ENCODE data around the gene C10orf120. TPM values are rescaled to one million over a fixed set of nuclear protein-coding genes. Genes with fewer than 3 reads are reported as not detected.

C10orf120 gene
- total RNA-seq, 2 donors from 2014 or later, result not detected

DNA sequence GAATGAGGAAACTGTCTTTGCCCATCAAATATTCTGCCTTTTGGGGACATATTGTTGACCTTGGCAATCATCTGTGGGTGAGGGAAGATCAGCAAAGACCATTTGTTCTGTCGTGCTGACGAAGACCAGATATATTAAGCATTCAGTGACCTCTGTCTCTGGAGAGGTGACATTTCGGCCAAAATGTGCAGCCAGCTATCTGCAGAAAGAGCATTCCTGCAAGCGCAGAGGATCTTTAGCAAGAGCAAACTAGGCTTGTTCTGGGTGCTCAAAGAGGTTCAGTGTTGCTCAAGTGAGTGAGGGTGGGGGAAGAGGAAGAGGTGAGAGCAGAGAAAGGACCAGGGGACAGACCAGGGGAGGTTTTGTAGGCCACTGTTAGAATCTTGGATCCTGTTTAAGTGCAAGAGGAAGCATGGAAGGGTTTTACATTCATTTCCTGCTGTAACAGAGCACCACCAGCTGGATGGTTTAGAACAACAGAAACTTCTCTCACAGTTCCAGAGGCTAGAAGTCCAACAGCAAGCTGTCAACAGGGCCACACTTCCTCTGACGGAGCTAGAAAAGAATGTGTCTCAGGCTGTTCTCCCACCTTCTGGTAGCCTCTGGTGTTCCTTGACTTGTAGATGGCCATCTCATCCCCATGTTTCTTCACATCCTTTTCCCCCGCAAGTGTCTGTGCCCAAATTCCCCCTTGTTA is 11.2 kb downstream of the C10orf120 start:
- Histone ChIP-seq H3K27me3 (no peaks in the 10 kb centered on the region), H3K4me3 (no peak overlapping the region), H3K27ac (peak overlapping the region; percentile 57 to 82 (median 73)), H3K4me1 (peaks cover 20% of the 10 kb centered on the region), H3K36me3 (replicated peaks in 1 of 2; ENCODE audit: insufficient read depth in 1 of 2, low read depth in 2 of 2) (no peaks in the 10 kb centered on the region), H3K9me3 (no peaks in the 10 kb centered on the region)
- WGBS, 2 donors, result 74 to 79% methylated on average over 6 of the region's 6 CpGs
- ATAC-seq (peak; percentile 67), DNase-seq (peak; percentile 27 to 68 (median 52))
- intact Hi-C loops (cut with DNase I), result no loop called here
- no peak for TF ChIP-seq POLR2A (IDR thresholded peaks at IDR 0.05)
- TF ChIP-seq, protein P1, sequence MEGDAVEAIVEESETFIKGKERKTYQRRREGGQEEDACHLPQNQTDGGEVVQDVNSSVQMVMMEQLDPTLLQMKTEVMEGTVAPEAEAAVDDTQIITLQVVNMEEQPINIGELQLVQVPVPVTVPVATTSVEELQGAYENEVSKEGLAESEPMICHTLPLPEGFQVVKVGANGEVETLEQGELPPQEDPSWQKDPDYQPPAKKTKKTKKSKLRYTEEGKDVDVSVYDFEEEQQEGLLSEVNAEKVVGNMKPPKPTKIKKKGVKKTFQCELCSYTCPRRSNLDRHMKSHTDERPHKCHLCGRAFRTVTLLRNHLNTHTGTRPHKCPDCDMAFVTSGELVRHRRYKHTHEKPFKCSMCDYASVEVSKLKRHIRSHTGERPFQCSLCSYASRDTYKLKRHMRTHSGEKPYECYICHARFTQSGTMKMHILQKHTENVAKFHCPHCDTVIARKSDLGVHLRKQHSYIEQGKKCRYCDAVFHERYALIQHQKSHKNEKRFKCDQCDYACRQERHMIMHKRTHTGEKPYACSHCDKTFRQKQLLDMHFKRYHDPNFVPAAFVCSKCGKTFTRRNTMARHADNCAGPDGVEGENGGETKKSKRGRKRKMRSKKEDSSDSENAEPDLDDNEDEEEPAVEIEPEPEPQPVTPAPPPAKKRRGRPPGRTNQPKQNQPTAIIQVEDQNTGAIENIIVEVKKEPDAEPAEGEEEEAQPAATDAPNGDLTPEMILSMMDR (IDR thresholded peaks at IDR 0.05), result peak in 4 of 7 experiments; percentile 14 to 32 (median 26)

GRCh38 chr10:122682522-122682921 is 17.1 kb downstream of the C10orf120 start:
- Histone ChIP-seq H3K4me3 (no peak overlapping the region), H3K9me3 (no peaks in the 10 kb centered on the region), H3K27ac (no peak overlapping the region), H3K27me3 (no peaks in the 10 kb centered on the region), H3K4me1 (no peaks in the 10 kb centered on the region), H3K36me3 (replicated peaks in 1 of 2; ENCODE audit: insufficient read depth in 1 of 2, low read depth in 2 of 2) (no peaks in the 10 kb centered on the region)
- no peak for TF ChIP-seq POLR2A (IDR thresholded peaks at IDR 0.05)
- TF ChIP-seq, protein P1 (IDR thresholded peaks at IDR 0.05), result no peak
- intact Hi-C loops (cut with DNase I), result no loop called here
- WGBS, 2 donors, result 60% methylated on average over 4 to 5 of the region's 5 CpGs
- ATAC-seq (no peak), DNase-seq (no peak)

- DNase-seq (no peak), ATAC-seq (no peak)
- H3K4me1 ChIP-seq, result no peaks in the 10 kb centered on the region
- intact Hi-C loops (cut with DNase I), result no loop called here
- TF ChIP-seq, protein P1 (IDR thresholded peaks at IDR 0.05), result no peak
- TF ChIP-seq POLR2A (IDR thresholded peaks at IDR 0.05), result no peak
- no peaks in the 10 kb centered on the region for H3K27me3 ChIP-seq
- H3K9me3 ChIP-seq, result no peaks in the 10 kb centered on the region
- no peak overlapping the region for H3K4me3 ChIP-seq
- no peak overlapping the region for H3K27ac ChIP-seq
- no peaks in the 10 kb centered on the region for H3K36me3 ChIP-seq (replicated peaks in 1 of 2; ENCODE audit: insufficient read depth in 1 of 2, low read depth in 2 of 2)
Measured at GRCh38 chr10:122678266-122678665, 21.4 kb downstream of the C10orf120 start.

DNA sequence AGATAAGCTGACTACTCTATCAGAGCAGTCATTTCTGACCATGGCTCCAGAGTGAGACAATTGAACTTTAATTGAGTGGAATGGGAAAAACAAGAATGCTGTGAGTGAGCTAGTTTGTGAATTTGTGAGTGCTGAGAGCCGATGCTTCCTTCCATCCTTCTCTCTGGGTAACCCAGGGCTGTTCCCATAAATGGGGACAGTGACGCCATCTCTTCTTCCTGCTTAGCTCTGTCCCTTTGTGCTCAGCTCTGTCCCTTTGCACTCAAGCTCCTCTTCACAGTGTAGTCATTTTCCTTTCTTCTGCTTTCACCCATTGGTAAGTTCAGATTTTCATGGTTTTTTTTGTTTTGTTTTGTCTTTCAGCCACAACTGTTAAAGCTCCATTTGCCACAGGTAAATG is 24.4 kb downstream of the C10orf120 start:
- intact Hi-C loops (cut with DNase I), result no loop called here
- H3K36me3 ChIP-seq (replicated peaks in 1 of 2; ENCODE audit: insufficient read depth in 1 of 2, low read depth in 2 of 2), result no peaks in the 10 kb centered on the region
- H3K27ac ChIP-seq, result no peak overlapping the region
- H3K9me3 ChIP-seq, result no peaks in the 10 kb centered on the region
- no peak overlapping the region for H3K4me3 ChIP-seq
- no peak for DNase-seq
- TF ChIP-seq POLR2A (IDR thresholded peaks at IDR 0.05), result no peak
- TF ChIP-seq, protein P1 (IDR thresholded peaks at IDR 0.05), result no peak
- 77 to 81% methylated on average over 2 of the region's 2 CpGs for WGBS, 2 donors
- ATAC-seq, result no peak
- H3K4me1 ChIP-seq, result no peaks in the 10 kb centered on the region
- no peaks in the 10 kb centered on the region for H3K27me3 ChIP-seq

DNA sequence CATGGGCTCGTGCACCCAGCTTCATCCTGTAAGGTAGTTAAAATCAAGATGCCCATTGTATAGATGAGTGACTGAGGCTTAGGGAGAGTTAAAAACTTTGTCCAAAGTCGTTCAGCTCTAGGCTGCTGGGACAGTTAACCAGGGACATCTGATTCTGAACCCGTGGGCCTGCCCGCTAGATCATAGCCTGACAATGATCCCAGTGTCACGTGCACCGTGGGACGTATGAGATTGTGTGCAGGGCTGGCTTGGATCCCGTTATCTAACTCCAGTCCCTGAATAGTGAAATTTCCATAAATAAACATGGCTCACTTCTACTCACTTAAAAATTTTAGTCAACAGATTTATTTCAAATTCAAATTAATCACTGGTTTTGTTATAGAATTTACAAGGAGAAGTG is 24.9 kb downstream of the C10orf120 start:
- intact Hi-C loops (cut with DNase I), result no loop called here
- Histone ChIP-seq H3K4me1 (no peaks in the 10 kb centered on the region), H3K4me3 (no peak overlapping the region), H3K36me3 (replicated peaks in 1 of 2; ENCODE audit: insufficient read depth in 1 of 2, low read depth in 2 of 2) (no peaks in the 10 kb centered on the region), H3K27me3 (no peaks in the 10 kb centered on the region), H3K9me3 (no peaks in the 10 kb centered on the region), H3K27ac (no peak overlapping the region)
- TF ChIP-seq POLR2A (IDR thresholded peaks at IDR 0.05), result no peak
- TF ChIP-seq, protein P1 (IDR thresholded peaks at IDR 0.05), result no peak
- peak in 2 of 4 donors; percentile 27 to 41 for DNase-seq
- ATAC-seq, result peak; percentile 30
- WGBS, 2 donors, result 25 to 40% methylated on average over 8 of the region's 8 CpGs
